ENCODE data around the gene TRIL. TPM values are rescaled to one million over a fixed set of nuclear protein-coding genes. Genes with fewer than 3 reads are reported as not detected.
A peak's percentile ranks its signal among the peaks of the same experiment; 100 is the strongest.

The TRIL gene
- total and polyA plus RNA-seq, 2 of the 13 experiments (the other 11 are each of a cell fraction or from before 2014, with no cell fraction given) = 0.18 to 0.40 TPM

DNA sequence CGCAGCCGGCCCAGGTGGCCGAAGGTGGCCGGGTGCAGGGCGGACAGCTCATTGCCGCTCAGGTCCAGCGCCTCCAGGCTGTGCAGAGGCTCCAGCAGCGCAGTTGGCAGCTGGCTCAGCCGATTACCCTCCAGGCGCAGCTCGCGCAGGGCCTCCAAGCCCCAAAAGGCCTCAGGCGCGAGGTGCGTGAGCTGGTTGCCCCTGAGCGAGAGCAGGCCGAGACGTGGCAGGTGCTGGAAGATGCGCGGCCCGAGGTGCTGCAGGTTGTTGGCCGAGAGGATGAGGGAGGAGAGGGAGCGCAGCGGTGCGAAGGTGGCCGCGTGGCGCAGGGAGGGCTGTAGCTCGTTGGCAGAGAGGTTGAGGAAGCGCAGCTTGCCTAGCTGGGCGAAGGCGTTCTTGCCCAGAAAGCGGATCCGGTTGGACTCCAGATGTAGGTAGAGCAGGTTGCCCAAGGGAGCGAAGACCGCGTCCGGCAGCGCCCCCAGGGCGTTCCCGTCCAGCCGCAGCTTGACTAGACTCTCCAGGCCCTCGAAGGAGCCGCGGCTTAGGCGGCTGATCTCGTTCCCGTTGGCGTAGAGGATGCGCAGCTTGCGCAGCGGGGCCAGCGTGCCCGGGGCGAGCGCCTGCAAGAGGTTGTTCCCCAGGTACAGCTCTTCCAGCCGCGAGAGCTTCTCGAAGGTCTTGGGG lies 923 bp downstream of the TRIL start:
- no peak for FAIRE-seq
- peak overlapping the region; percentile 85; the same call in 1 of the 2 replicates for H3K4me2 ChIP-seq (ENCODE audit: low read depth, low read length)
- no peaks in the 10 kb centered on the region; a peak in 1 of 5 replicates for H3K36me3 ChIP-seq (replicated peaks in 1 of 2; ENCODE audit: control insufficient read depth in 1 of 2, insufficient read depth in 2 of 2, low read length in 2 of 2)
- ChIA-PET POLR2A (interaction anchor here (1.0 to 2.8 kb wide), 8 partner anchors 10 to 233 kb away, joined by 3 to 18 read pairs (median 6); no protein-coding TSS in a partner anchor), CTCF (ENCODE audit: low intra/inter-chr PET ratio, low total read pairs) (interaction anchor here (0.7 to 2.2 kb wide), 4 partner anchors 30 to 452 kb away, joined by 3 to 20 read pairs (median 12); no protein-coding TSS in a partner anchor)
- no peak overlapping the region for H3K9ac ChIP-seq (ENCODE audit: insufficient read depth, low read depth, low read length)
- no peaks in the 10 kb centered on the region for H3K9me3 ChIP-seq (ENCODE audit: low read length)
- TF ChIP-seq, protein P1, sequence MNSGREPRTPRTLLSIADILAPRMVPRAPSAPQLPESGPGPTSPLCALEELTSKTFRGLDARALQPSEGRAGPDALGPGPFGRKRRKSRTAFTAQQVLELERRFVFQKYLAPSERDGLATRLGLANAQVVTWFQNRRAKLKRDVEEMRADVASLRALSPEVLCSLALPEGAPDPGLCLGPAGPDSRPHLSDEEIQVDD (CRISPR knock-in tag; IDR thresholded peaks at IDR 0.05; ENCODE audit: borderline replicate concordance) = peak; percentile 33; the same call in 1 of the 2 replicates
- 0 out of 2 replicates have a peak, but pooled peaks have one; percentile 14 for TF ChIP-seq CAMTA2 (CRISPR knock-in tag; IDR thresholded peaks at IDR 0.05; ENCODE audit: borderline replicate concordance)
- TF ChIP-seq HNRNPK (IDR thresholded peaks at IDR 0.05; ENCODE audit: low read depth, low read length, poor library complexity, severe bottlenecking) = no peak
- no peak for TF ChIP-seq ZNF781 (CRISPR knock-in tag; IDR thresholded peaks at IDR 0.05; ENCODE audit: borderline replicate concordance, not compliant biosample characterization)
- no peaks in the 10 kb centered on the region for H3K79me2 ChIP-seq (ENCODE audit: insufficient read depth, low read length)
- in situ Hi-C loops (cut with HindIII; ENCODE audit: extremely low pct_ligation_motif_present, low pct_unique_long_range_greater_than_20kb) (loop anchor here (5.0 to 10.0 kb wide), 2 partner anchors 35 to 148 kb away; no protein-coding TSS in a partner anchor), intact Hi-C loops (cut with micrococcal nuclease; ENCODE audit: unreplicated experiment) (loop anchor here (2.0 kb wide), 1 partner anchor 34 kb away; no protein-coding TSS in a partner anchor)
- H4K20me1 ChIP-seq (ENCODE audit: insufficient read depth, low read length) = no peaks in the 10 kb centered on the region
- BruUV-seq (replicated peaks) = TSS peak; percentile 43
- H3K27ac ChIP-seq (ENCODE audit: extremely low read length, insufficient read depth, low read length) = no peak overlapping the region
- WGBS (ENCODE audit: low lambda C conversion rate) = 97% methylated on average over 50 of the region's 59 CpGs
- ATAC-seq = no peak
- no peaks in the 10 kb centered on the region for H3K27me3 ChIP-seq (ENCODE audit: control insufficient read depth in 1 of 2, insufficient read depth in 2 of 2, low read length in 2 of 2)
- H2AFZ ChIP-seq (ENCODE audit: low read length) = no peak overlapping the region
- DNase-seq (ENCODE audit: low spot score) = no peak
- peak overlapping the region in 1 of 3 experiments; percentile 75; a peak in 1 of 6 replicates for H3K4me3 ChIP-seq (replicated peaks in 1 of 3; ENCODE audit: insufficient read depth in 1 of 3, low read depth in 2 of 3, low read length in 3 of 3)
- peaks cover 22% of the 10 kb centered on the region for H3K4me1 ChIP-seq (ENCODE audit: insufficient read depth, low read length)

Measured in HepG2 (cell line).